Natural killer cell (primary cell): Measurements from ENCODE around the gene PAQR5. TPM values are rescaled to one million over a fixed set of nuclear protein-coding genes. Genes with fewer than 3 reads are reported as not detected.

Experiments used
- ATAC-seq, 3 donors: fragments of 150-1000 bp in 2 of 3; fragments of 200-7000 bp in 1 of 3; cut with Tn5 transposase; 1 replicate in 1 of 3; 2 replicates in 2 of 3; pipeline ENCODE4 v1.10.0; 2021; ENCODE audit warnings: mild to moderate bottlenecking in 2 of 3, moderate library complexity in 2 of 3
- DNase-seq, 2 donors: peaks; one replicate each; pipeline versions ENCODE4 v3.0.0 to v3.0.0-alpha.2; 2013 to 2021; ENCODE audit warnings: mixed read lengths in 1 of 2
- H3K27ac ChIP-seq: one replicate; pipeline ENCODE4 v1.5.1; 2013; ENCODE audit warnings: mild to moderate bottlenecking, low read length
- H3K27me3 ChIP-seq: one replicate; pipeline ENCODE4 v1.6.1; 2013; ENCODE audit warnings: low read length; ENCODE audit not compliant: control insufficient read depth, insufficient read depth
- H3K36me3 ChIP-seq: one replicate; pipeline ENCODE4 v1.6.1; 2013; ENCODE audit warnings: low read length; ENCODE audit not compliant: control insufficient read depth, insufficient read depth
- H3K4me1 ChIP-seq: one replicate; pipeline ENCODE4 v1.6.1; 2013; ENCODE audit warnings: low read length; ENCODE audit not compliant: control insufficient read depth, insufficient read depth
- H3K4me3 ChIP-seq: one replicate; pipeline ENCODE4 v1.5.1; 2013; ENCODE audit warnings: low read length
- H3K9me3 ChIP-seq: one replicate; pipeline ENCODE4 v1.6.1; 2013; ENCODE audit warnings: low read length; ENCODE audit not compliant: control insufficient read depth, insufficient read depth
- H3K27ac Mint-ChIP-seq, 2 donors: one replicate each; pipeline ENCODE4 v1.8.0; 2022; ENCODE audit warnings: mild to moderate bottlenecking in 2 of 2, mixed read lengths in 2 of 2, moderate library complexity in 1 of 2
- H3K27me3 Mint-ChIP-seq, 2 donors: one replicate each; pipeline ENCODE4 v1.8.0; 2022; ENCODE audit warnings: low read depth in 2 of 2, mixed read lengths in 2 of 2
- H3K36me3 Mint-ChIP-seq: one replicate; pipeline ENCODE4 v1.8.0; 2022; ENCODE audit warnings: mixed read lengths
- H3K4me1 Mint-ChIP-seq, 2 donors: one replicate each; pipeline ENCODE4 v1.8.0; 2022; ENCODE audit warnings: mixed read lengths in 2 of 2
- H3K4me3 Mint-ChIP-seq: one replicate; pipeline ENCODE4 v1.8.0; 2022; ENCODE audit warnings: mild to moderate bottlenecking, moderate library complexity, mixed read lengths
- H3K9me3 Mint-ChIP-seq, 2 donors: one replicate each; pipeline ENCODE4 v1.8.0; 2022; ENCODE audit warnings: mixed read lengths in 2 of 2
- CTCF ChIP-seq: fragments of 200-600 bp; IDR thresholded peaks from one replicate; pipeline ENCODE4 v1.8.0; 2022; ENCODE audit warnings: antibody characterized with exemption
- WGBS: methylation state at CpG from one replicate; pipeline ENCODE4 v1.1.7; 2013; ENCODE audit warnings: missing lambda C conversion rate; ENCODE audit not compliant: insufficient coverage; 5-methylcytosine and 5-hydroxymethylcytosine counted together
- intact Hi-C: fragments of 100-400 bp; cut with micrococcal nuclease; formaldehyde crosslinking; loops from one replicate; pipeline ENCODE4 v1.14.2; 2022
- total RNA-seq, 4 donors: library from RNA; stranded (reverse); fragments of 120-200 nt in 1 of 4; gene quantifications; one replicate each; pipeline versions ENCODE4 v1.2.3 to v1.2.4, GENCODE V29; 2013 to 2022

The PAQR5 gene
- total RNA-seq: 1 to 10 TPM in 1 of 3 donors, under 1 TPM in 2; 0.40 to 1.1 (median 0.59) TPM
- total RNA-seq (2013): not detected

GRCh38 chr15:69298697-69299441 is at the start of gene PAQR5:
TSS of gene PAQR5 (plus strand) at chr15:69298912. CDS start at chr15:69360081, 61,169 bp downstream.
- Histone ChIP-seq H3K36me3 (no peaks in the 10 kb centered on the region), H3K9me3 (no peaks in the 10 kb centered on the region), H3K4me1 (peaks cover 11% of the 10 kb centered on the region), H3K27ac (no peak within 1 kb of the TSS), H3K27me3 (peaks cover 20% of the 10 kb centered on the region), H3K4me3 (no peak within 1 kb of the TSS)
- no peaks in the 10 kb centered on the region for H3K36me3 Mint-ChIP-seq
- no peak for TF ChIP-seq CTCF
- no peak within 1 kb of the TSS for H3K27ac Mint-ChIP-seq
- no peaks in the 10 kb centered on the region for H3K9me3 Mint-ChIP-seq
- ATAC-seq (peak; percentile 59 to 84 (median 79)), DNase-seq (peak in 1 of 2 donors; percentile 24)
- H3K4me1 Mint-ChIP-seq: peaks cover 10% of the 10 kb centered on the region in 2 donors
- peak within 1 kb of the TSS; percentile 74 for H3K4me3 Mint-ChIP-seq
- WGBS: 1% methylated on average over 74 of the region's 74 CpGs
- intact Hi-C loops: no loop called here
- H3K27me3 Mint-ChIP-seq: peaks cover 24 to 26% of the 10 kb centered on the region in 2 donors

- H3K4me3 ChIP-seq: no peak overlapping the region
- Mint-ChIP-seq H3K4me1 (peaks cover 0 to 5% of the 10 kb centered on the region in 2 donors), H3K4me3 (no peak overlapping the region), H3K36me3 (no peaks in the 10 kb centered on the region), H3K27me3 (no peaks in the 10 kb centered on the region), H3K27ac (no peak overlapping the region), H3K9me3 (no peaks in the 10 kb centered on the region)
- H3K4me1 ChIP-seq: no peaks in the 10 kb centered on the region
- no peak for DNase-seq
- H3K27ac ChIP-seq: no peak overlapping the region
- no peaks in the 10 kb centered on the region for H3K27me3 ChIP-seq
- ATAC-seq: no peak
- WGBS: 90% methylated on average over 3 of the region's 3 CpGs
- no peak for TF ChIP-seq CTCF
- no peaks in the 10 kb centered on the region for H3K9me3 ChIP-seq
- no peaks in the 10 kb centered on the region for H3K36me3 ChIP-seq
- intact Hi-C loops: no loop called here
These were observed 45.6 kb upstream of the PAQR5 start for GRCh38 chr15:69253156-69253555.

- Histone ChIP-seq H3K27me3 (no peaks in the 10 kb centered on the region), H3K27ac (no peak overlapping the region), H3K4me3 (no peak overlapping the region), H3K36me3 (no peaks in the 10 kb centered on the region), H3K4me1 (no peaks in the 10 kb centered on the region), H3K9me3 (no peaks in the 10 kb centered on the region)
- no peak for TF ChIP-seq CTCF
- Mint-ChIP-seq H3K36me3 (no peaks in the 10 kb centered on the region), H3K4me1 (no peaks in the 10 kb centered on the region), H3K27ac (no peak overlapping the region), H3K9me3 (no peaks in the 10 kb centered on the region), H3K4me3 (no peak overlapping the region), H3K27me3 (no peaks in the 10 kb centered on the region)
- ATAC-seq (no peak), DNase-seq (peak in 1 of 2 donors; percentile 48)
- 20% methylated on average over 2 of the region's 5 CpGs for WGBS
- intact Hi-C loops: loop anchor here (5.0 kb wide), 1 partner anchor 203 kb away; no protein-coding TSS in a partner anchor
These were observed 33.3 kb upstream of the PAQR5 start for GRCh38 chr15:69265347-69265955.
